OCI-LY3 (cell line): Measurements from ENCODE around the gene ZNF440.

ENCODE experiments used
- EZH2phosphoT487 ChIP-seq: fragments of 200-600 bp; shearing (Covaris generic); IDR thresholded peaks from 2 replicates; pipeline ENCODE4 v1.6.1; 2018; ENCODE audit warnings: antibody characterized with exemption, mixed run types, low read depth
- TF ChIP-seq, protein P1 (sequence below): fragments of 200-600, 300-600 bp; sonication (generic); IDR thresholded peaks from 2 replicates; pipeline ENCODE4 v1.5.1; 2014; ENCODE audit warnings: antibody characterized with exemption, low read length, low read depth

DNA sequence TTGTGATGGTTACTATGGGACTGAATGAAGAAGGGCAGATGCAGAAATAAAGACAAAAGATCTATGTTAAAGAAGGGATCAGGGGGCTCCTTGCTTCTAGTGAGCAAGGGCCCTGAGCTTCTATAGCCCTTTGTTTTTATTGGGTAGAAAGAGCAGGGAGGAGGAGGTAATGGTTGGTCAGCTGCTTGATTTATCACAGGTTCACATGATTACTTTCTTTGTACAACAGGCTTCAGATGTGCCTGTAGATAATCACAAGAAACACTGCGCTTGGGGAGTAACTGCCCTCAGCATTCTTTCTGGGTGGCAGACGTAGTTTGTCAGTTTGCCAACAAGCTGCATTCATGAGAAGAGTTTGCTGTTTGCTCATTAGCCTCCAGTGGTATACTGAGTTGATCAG is 29.6 kb downstream of the ZNF440 start:
- TF ChIP-seq, protein P1, sequence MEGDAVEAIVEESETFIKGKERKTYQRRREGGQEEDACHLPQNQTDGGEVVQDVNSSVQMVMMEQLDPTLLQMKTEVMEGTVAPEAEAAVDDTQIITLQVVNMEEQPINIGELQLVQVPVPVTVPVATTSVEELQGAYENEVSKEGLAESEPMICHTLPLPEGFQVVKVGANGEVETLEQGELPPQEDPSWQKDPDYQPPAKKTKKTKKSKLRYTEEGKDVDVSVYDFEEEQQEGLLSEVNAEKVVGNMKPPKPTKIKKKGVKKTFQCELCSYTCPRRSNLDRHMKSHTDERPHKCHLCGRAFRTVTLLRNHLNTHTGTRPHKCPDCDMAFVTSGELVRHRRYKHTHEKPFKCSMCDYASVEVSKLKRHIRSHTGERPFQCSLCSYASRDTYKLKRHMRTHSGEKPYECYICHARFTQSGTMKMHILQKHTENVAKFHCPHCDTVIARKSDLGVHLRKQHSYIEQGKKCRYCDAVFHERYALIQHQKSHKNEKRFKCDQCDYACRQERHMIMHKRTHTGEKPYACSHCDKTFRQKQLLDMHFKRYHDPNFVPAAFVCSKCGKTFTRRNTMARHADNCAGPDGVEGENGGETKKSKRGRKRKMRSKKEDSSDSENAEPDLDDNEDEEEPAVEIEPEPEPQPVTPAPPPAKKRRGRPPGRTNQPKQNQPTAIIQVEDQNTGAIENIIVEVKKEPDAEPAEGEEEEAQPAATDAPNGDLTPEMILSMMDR, result no peak
- no peak for TF ChIP-seq EZH2phosphoT487
